ENCODE results near the gene ARID1B. TPM values are rescaled to one million over a fixed set of nuclear protein-coding genes. Genes with fewer than 3 reads are reported as not detected.

Gene ARID1B
- total and polyA plus RNA-seq, 8 donors = 16.2 to 68.0 (median 42.5) TPM

GRCh38 chr6:156998794-156999330 is 221.7 kb downstream of the ARID1B start:
- WGBS, 2 donors = 96 to 97% methylated on average over 7 of the region's 7 CpGs

GRCh38 chr6:156999762-157000161 is 222.6 kb downstream of the ARID1B start:
- Histone ChIP-seq H3K36me3 (no peaks in the 10 kb centered on the region), H3K4me3 (no peak overlapping the region), H3K4me1 (peaks cover 0 to 3% (median 0%) of the 10 kb centered on the region in 3 donors), H3K27ac (no peak overlapping the region), H3K9me3 (no peaks in the 10 kb centered on the region), H3K27me3 (no peaks in the 10 kb centered on the region)
- ATAC-seq (no peak), DNase-seq (no peak), FAIRE-seq (no peak)
- 95 to 99% methylated on average over 3 of the region's 3 CpGs for WGBS, 2 donors
- TF ChIP-seq CTCF (IDR thresholded peaks at IDR 0.05) = no peak
- intact Hi-C loops (cut with DNase I) = no loop called here

More at GRCh38 chr6:156998794-156999330, 221.7 kb downstream of the ARID1B start:
- no peak for FAIRE-seq
- Histone ChIP-seq H3K27ac (no peak overlapping the region), H3K27me3 (no peaks in the 10 kb centered on the region), H3K36me3 (no peaks in the 10 kb centered on the region), H3K4me3 (no peak overlapping the region), H3K9me3 (no peaks in the 10 kb centered on the region), H3K4me1 (peaks cover 0 to 8% (median 5%) of the 10 kb centered on the region in 3 donors)
- no peak for ATAC-seq
- intact Hi-C loops (cut with DNase I) = no loop called here
- DNase-seq = no peak
- no peak for TF ChIP-seq CTCF (IDR thresholded peaks at IDR 0.05)

GRCh38 chr6:157001716-157002115 is 224.5 kb downstream of the ARID1B start:
- no peak for TF ChIP-seq CTCF (IDR thresholded peaks at IDR 0.05)
- ATAC-seq (no peak), FAIRE-seq (no peak), DNase-seq (no peak)
- WGBS, 2 donors = 94 to 96% methylated on average over 12 of the region's 12 CpGs
- intact Hi-C loops (cut with DNase I) = no loop called here
- Histone ChIP-seq H3K27ac (no peak overlapping the region), H3K27me3 (no peaks in the 10 kb centered on the region), H3K9me3 (no peaks in the 10 kb centered on the region), H3K4me1 (peaks cover 0 to 5% (median 0%) of the 10 kb centered on the region in 3 donors), H3K36me3 (no peaks in the 10 kb centered on the region), H3K4me3 (no peak overlapping the region)

GRCh38 chr6:157002774-157003173 is 225.6 kb downstream of the ARID1B start:
- Histone ChIP-seq H3K9me3 (no peaks in the 10 kb centered on the region), H3K27ac (no peak overlapping the region), H3K36me3 (no peaks in the 10 kb centered on the region), H3K27me3 (no peaks in the 10 kb centered on the region), H3K4me1 (peaks cover 0 to 5% (median 0%) of the 10 kb centered on the region in 3 donors), H3K4me3 (no peak overlapping the region)
- FAIRE-seq = no peak
- TF ChIP-seq CTCF (IDR thresholded peaks at IDR 0.05) = no peak
- no peak for ATAC-seq
- no peak for DNase-seq
- 97 to 100% methylated on average over 1 of the region's 1 CpG for WGBS, 2 donors
- intact Hi-C loops (cut with DNase I) = no loop called here

GRCh38 chr6:157005940-157006339 is 228.8 kb downstream of the ARID1B start:
- Histone ChIP-seq H3K27ac (no peak overlapping the region), H3K9me3 (no peaks in the 10 kb centered on the region), H3K4me1 (peaks cover 0 to 5% (median 0%) of the 10 kb centered on the region in 3 donors), H3K4me3 (no peak overlapping the region), H3K27me3 (no peaks in the 10 kb centered on the region), H3K36me3 (no peaks in the 10 kb centered on the region)
- no peak for DNase-seq
- no peak for FAIRE-seq
- no peak for ATAC-seq
- intact Hi-C loops (cut with DNase I) = no loop called here
- no peak for TF ChIP-seq CTCF (IDR thresholded peaks at IDR 0.05)
- 44 to 47% methylated on average over 2 of the region's 2 CpGs for WGBS, 2 donors

All from pancreas (tissue), 10 donors.